ENCODE results near the gene HERC4.

DNA sequence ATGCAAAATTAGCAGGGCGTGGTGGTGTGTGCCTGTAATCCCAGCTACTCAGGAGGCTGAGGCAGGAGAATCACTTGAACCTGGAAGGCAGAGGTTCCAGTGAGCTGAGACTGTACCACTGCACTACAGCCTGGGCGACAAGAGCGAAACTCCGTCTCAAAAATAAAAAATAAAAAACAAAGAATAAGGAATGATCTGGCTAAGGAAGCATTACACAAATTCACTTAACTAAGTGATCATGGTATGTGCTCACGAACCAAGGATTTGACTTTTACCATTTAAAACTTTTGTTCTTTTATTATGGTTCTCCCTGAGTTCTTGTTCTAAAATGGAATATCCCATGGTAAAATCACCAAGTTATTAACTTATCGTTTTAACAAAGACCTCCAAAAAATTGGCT lies 119.5 kb downstream of the HERC4 start:
- no peak for TF ChIP-seq POLR2A (IDR thresholded peaks at IDR 0.05; ENCODE audit: low read depth, low read length)
- no peak for TF ChIP-seq TAF1 (IDR thresholded peaks at IDR 0.05; ENCODE audit: borderline replicate concordance, low read depth, low read length)
- no peak for TF ChIP-seq POLR2AphosphoS5 (IDR thresholded peaks at IDR 0.05; ENCODE audit: low read depth, low read length)

Measured in GM12892 (cell line).